Measurements from ENCODE around the gene ARMH1. TPM values are rescaled to one million over a fixed set of nuclear protein-coding genes. Genes with fewer than 3 reads are reported as not detected.
"Not testable (repeated sequence)": the region's sequence is repeated elsewhere in the genome, so short reads cannot be mapped to it uniquely, and the experiment has no call there.

Gene ARMH1
- total and polyA plus RNA-seq, 4 donors = 6.3 to 15.5 (median 10.9) TPM

GRCh38 chr1:44724955-44725698 is 50.6 kb downstream of the ARMH1 start:
- H3K4me1 ChIP-seq (ENCODE audit: control insufficient read depth, insufficient read depth, low read length) = peaks cover 3% of the 10 kb centered on the region
- 93% methylated on average over 27 of the region's 27 CpGs for WGBS (ENCODE audit: insufficient coverage)
- DNase-seq (ENCODE audit: low read depth in 4 of 6, low spot score in 6 of 6) = no peak
- H3K27me3 ChIP-seq (ENCODE audit: control insufficient read depth, insufficient read depth, low read length) = no peaks in the 10 kb centered on the region
- no peaks in the 10 kb centered on the region for H3K9me3 ChIP-seq (ENCODE audit: control insufficient read depth, insufficient read depth, low read length)
- H3K4me3 ChIP-seq (ENCODE audit: low read depth, low read length) = no peak overlapping the region
- H3K27ac ChIP-seq (ENCODE audit: low read depth, low read length) = no peak overlapping the region
- H3K36me3 ChIP-seq (ENCODE audit: control insufficient read depth, insufficient read depth, low read length) = peaks cover 5% of the 10 kb centered on the region

GRCh38 chr1:44730741-44731512 is 56.4 kb downstream of the ARMH1 start, which contains the start of gene RNU5D-1:
RNU5D-1 (minus strand) TSS chr1:44731170.
- H3K9me3 ChIP-seq (ENCODE audit: control insufficient read depth, insufficient read depth, low read length) = no peaks in the 10 kb centered on the region
- H3K27ac ChIP-seq (ENCODE audit: low read depth, low read length) = peak within 1 kb of the TSS; percentile 95
- 3% methylated on average over 8 of the region's 19 CpGs for WGBS (ENCODE audit: insufficient coverage)
- peaks cover 10% of the 10 kb centered on the region for H3K4me1 ChIP-seq (ENCODE audit: control insufficient read depth, insufficient read depth, low read length)
- H3K27me3 ChIP-seq (ENCODE audit: control insufficient read depth, insufficient read depth, low read length) = no peaks in the 10 kb centered on the region
- H3K4me3 ChIP-seq (ENCODE audit: low read depth, low read length) = peak within 1 kb of the TSS; percentile 44
- DNase-seq (ENCODE audit: low read depth in 4 of 6, low spot score in 6 of 6) = peak; percentile 86 to 98 (median 92)
- no peaks in the 10 kb centered on the region for H3K36me3 ChIP-seq (ENCODE audit: control insufficient read depth, insufficient read depth, low read length)

- no CpG with 5 or more reads among the region's 1 CpG for WGBS (ENCODE audit: insufficient coverage)
- Histone ChIP-seq H3K4me1 (ENCODE audit: control insufficient read depth, insufficient read depth, low read length) (peaks cover 10% of the 10 kb centered on the region), H3K36me3 (ENCODE audit: control insufficient read depth, insufficient read depth, low read length) (no peaks in the 10 kb centered on the region)
These were observed 58.9 kb downstream of the ARMH1 start for GRCh38 chr1:44733365-44733764.

DNA sequence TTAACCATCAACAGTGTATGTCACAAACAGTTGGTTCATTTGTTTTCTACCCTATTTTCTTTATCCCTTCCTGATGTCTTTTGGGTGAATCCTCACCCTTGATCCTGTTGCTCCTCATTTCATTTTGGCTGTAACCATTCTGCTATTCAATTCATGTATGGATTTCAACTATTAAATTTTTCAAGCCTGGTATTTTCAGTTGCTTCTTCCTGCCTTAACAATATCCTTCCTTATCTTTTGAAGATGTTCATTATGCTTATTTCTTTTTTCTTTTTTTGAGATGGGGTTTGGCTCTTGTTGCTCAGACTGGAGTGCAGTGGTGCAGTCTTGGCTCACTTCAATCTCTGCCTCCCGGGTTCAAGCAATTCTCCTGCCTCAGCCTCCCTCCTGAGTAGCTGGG is 59.3 kb downstream of the ARMH1 start:
- Histone ChIP-seq H3K36me3 (ENCODE audit: control insufficient read depth, insufficient read depth, low read length) (no peaks in the 10 kb centered on the region), H3K4me1 (ENCODE audit: control insufficient read depth, insufficient read depth, low read length) (peaks cover 10% of the 10 kb centered on the region), H3K9me3 (ENCODE audit: control insufficient read depth, insufficient read depth, low read length) (no peaks in the 10 kb centered on the region), H3K4me3 (ENCODE audit: low read depth, low read length) (no peak overlapping the region), H3K27me3 (ENCODE audit: control insufficient read depth, insufficient read depth, low read length) (no peaks in the 10 kb centered on the region), H3K27ac (ENCODE audit: low read depth, low read length) (no peak overlapping the region)
- DNase-seq (ENCODE audit: low read depth in 4 of 6, low spot score in 6 of 6) = no peak
- WGBS (ENCODE audit: insufficient coverage) = no CpG with 5 or more reads among the region's 1 CpG

More at GRCh38 chr1:44733365-44733764, 58.9 kb downstream of the ARMH1 start:
- Histone ChIP-seq H3K27ac (ENCODE audit: low read depth, low read length) (no peak overlapping the region), H3K4me3 (ENCODE audit: low read depth, low read length) (no peak overlapping the region), H3K9me3 (ENCODE audit: control insufficient read depth, insufficient read depth, low read length) (no peaks in the 10 kb centered on the region), H3K27me3 (ENCODE audit: control insufficient read depth, insufficient read depth, low read length) (no peaks in the 10 kb centered on the region)
- peak in 1 of 6 donors; percentile 35 for DNase-seq (ENCODE audit: low read depth in 4 of 6, low spot score in 6 of 6)

- no peak for DNase-seq (ENCODE audit: low read depth in 4 of 6, low spot score in 6 of 6)
- H3K27ac ChIP-seq (ENCODE audit: low read depth, low read length) = no peak overlapping the region
- no peaks in the 10 kb centered on the region for H3K36me3 ChIP-seq (ENCODE audit: control insufficient read depth, insufficient read depth, low read length)
- H3K9me3 ChIP-seq (ENCODE audit: control insufficient read depth, insufficient read depth, low read length) = no peaks in the 10 kb centered on the region
- H3K4me3 ChIP-seq (ENCODE audit: low read depth, low read length) = no peak overlapping the region
- H3K27me3 ChIP-seq (ENCODE audit: control insufficient read depth, insufficient read depth, low read length) = no peaks in the 10 kb centered on the region
- peaks cover 9% of the 10 kb centered on the region for H3K4me1 ChIP-seq (ENCODE audit: control insufficient read depth, insufficient read depth, low read length)
- WGBS (ENCODE audit: insufficient coverage) = no CpG with 5 or more reads among the region's 1 CpG
These were observed 61.5 kb downstream of the ARMH1 start for GRCh38 chr1:44735992-44736391.

DNA sequence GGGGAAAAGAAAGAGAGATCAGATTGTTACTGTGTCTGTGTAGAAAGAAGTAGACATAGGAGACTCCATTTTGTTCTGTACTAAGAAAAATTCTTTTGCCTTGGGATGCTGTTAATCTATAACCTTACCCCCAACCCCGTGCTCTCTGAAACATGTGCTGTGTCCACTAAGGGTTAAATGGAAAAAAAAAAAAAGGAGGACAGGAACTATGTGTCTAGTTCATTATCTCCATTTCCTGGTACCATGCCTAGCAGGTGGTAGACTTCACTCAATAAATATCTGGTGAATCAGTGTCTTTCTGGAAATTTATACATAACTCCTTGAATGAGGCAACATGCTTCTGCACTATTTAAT is 64.4 kb downstream of the ARMH1 start:
- H3K4me1 ChIP-seq (ENCODE audit: control insufficient read depth, insufficient read depth, low read length) = peaks cover 14% of the 10 kb centered on the region
- not testable (repeated sequence) for H3K36me3 ChIP-seq (ENCODE audit: control insufficient read depth, insufficient read depth, low read length); H3K27me3 ChIP-seq (ENCODE audit: control insufficient read depth, insufficient read depth, low read length); H3K9me3 ChIP-seq (ENCODE audit: control insufficient read depth, insufficient read depth, low read length); DNase-seq (ENCODE audit: low read depth in 4 of 6, low spot score in 6 of 6)
- no CpG with 5 or more reads among the region's 1 CpG for WGBS (ENCODE audit: insufficient coverage)
- H3K27ac ChIP-seq (ENCODE audit: low read depth, low read length) = peak overlapping the region; percentile 97
- H3K4me3 ChIP-seq (ENCODE audit: low read depth, low read length) = peak overlapping the region; percentile 87

- Histone ChIP-seq H3K36me3 (ENCODE audit: control insufficient read depth, insufficient read depth, low read length) (no peaks in the 10 kb centered on the region), H3K27ac (ENCODE audit: low read depth, low read length) (peak within 1 kb of the TSS; percentile 97), H3K27me3 (ENCODE audit: control insufficient read depth, insufficient read depth, low read length) (no peaks in the 10 kb centered on the region), H3K4me3 (ENCODE audit: low read depth, low read length) (peak within 1 kb of the TSS; percentile 87), H3K4me1 (ENCODE audit: control insufficient read depth, insufficient read depth, low read length) (peaks cover 14% of the 10 kb centered on the region), H3K9me3 (ENCODE audit: control insufficient read depth, insufficient read depth, low read length) (no peaks in the 10 kb centered on the region)
- peak; percentile 89 to 99 (median 94) for DNase-seq (ENCODE audit: low read depth in 4 of 6, low spot score in 6 of 6)
- under 1% methylated on average over 54 of the region's 57 CpGs for WGBS (ENCODE audit: insufficient coverage)
These were observed 65.0 kb downstream of the ARMH1 start, which contains the start of gene KIF2C for GRCh38 chr1:44739307-44740178. KIF2C (plus strand) TSS chr1:44739837; CDS start chr1:44739933, 96 bp downstream.

- Histone ChIP-seq H3K4me3 (ENCODE audit: low read depth, low read length) (peak overlapping the region; percentile 87), H3K36me3 (ENCODE audit: control insufficient read depth, insufficient read depth, low read length) (no peaks in the 10 kb centered on the region), H3K9me3 (ENCODE audit: control insufficient read depth, insufficient read depth, low read length) (no peaks in the 10 kb centered on the region), H3K27me3 (ENCODE audit: control insufficient read depth, insufficient read depth, low read length) (no peaks in the 10 kb centered on the region), H3K27ac (ENCODE audit: low read depth, low read length) (no peak overlapping the region), H3K4me1 (ENCODE audit: control insufficient read depth, insufficient read depth, low read length) (peaks cover 14% of the 10 kb centered on the region)
- WGBS (ENCODE audit: insufficient coverage) = under 1% methylated on average over 14 of the region's 14 CpGs
- no peak for DNase-seq (ENCODE audit: low read depth in 4 of 6, low spot score in 6 of 6)
These were observed 65.7 kb downstream of the ARMH1 start for GRCh38 chr1:44740179-44740617.

DNA sequence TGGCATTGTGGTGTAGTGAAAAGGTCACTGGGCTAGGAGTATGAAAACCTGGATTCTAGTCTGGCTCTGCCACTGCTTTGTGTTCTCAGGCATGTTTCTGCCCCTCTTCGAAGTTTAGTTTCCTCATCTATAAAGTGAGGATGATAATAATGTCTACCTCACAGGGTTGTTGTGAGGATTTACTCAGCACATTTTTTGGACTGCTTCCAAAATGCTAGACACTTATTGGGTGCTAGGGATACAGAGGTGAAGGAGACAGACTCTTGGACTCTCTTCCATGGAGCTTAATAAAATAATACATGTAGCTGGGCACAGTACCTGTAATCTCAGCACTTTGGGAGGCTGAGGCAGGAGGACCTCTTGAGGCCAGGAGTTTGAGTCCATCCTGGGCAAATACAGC is 68.7 kb downstream of the ARMH1 start:
- Histone ChIP-seq H3K27ac (ENCODE audit: low read depth, low read length) (no peak overlapping the region), H3K27me3 (ENCODE audit: control insufficient read depth, insufficient read depth, low read length) (no peaks in the 10 kb centered on the region), H3K9me3 (ENCODE audit: control insufficient read depth, insufficient read depth, low read length) (no peaks in the 10 kb centered on the region), H3K36me3 (ENCODE audit: control insufficient read depth, insufficient read depth, low read length) (peaks cover 5% of the 10 kb centered on the region), H3K4me3 (ENCODE audit: low read depth, low read length) (no peak overlapping the region), H3K4me1 (ENCODE audit: control insufficient read depth, insufficient read depth, low read length) (peaks cover 14% of the 10 kb centered on the region)
- no CpG with 5 or more reads among the region's 1 CpG for WGBS (ENCODE audit: insufficient coverage)
- no peak for DNase-seq (ENCODE audit: low read depth in 4 of 6, low spot score in 6 of 6)

All from spinal cord (tissue), 10 donors.